Left lung (tissue), 10 donors: ENCODE data around the gene PPM1M. TPM values are rescaled to one million over a fixed set of nuclear protein-coding genes. Genes with fewer than 3 reads are reported as not detected.

Experiments used
- ATAC-seq: fragments of 200-7000 bp; cut with Tn5 transposase; one replicate; pipeline ENCODE4 v1.9.1; 2020; ENCODE audit warnings: moderate library complexity
- DNase-seq, 4 donors: peaks; one replicate each; pipeline ENCODE4 v3.0.0-alpha.2; 2013 to 2020
- H3K27ac ChIP-seq, 2 donors: fragments of 200-600 bp; sonication (generic) in 1 of 2; one replicate each; pipeline versions ENCODE4 v1.5.0 to v1.8.0; 2020 to 2021
- H3K27me3 ChIP-seq, 2 donors: fragments of 200-600 bp; sonication (generic) in 1 of 2; one replicate each; pipeline versions ENCODE4 v1.5.0 to v1.8.0; 2020 to 2021
- H3K36me3 ChIP-seq, 2 donors: fragments of 200-600 bp; sonication (generic) in 1 of 2; one replicate each; pipeline versions ENCODE4 v1.5.0 to v1.8.0; 2020 to 2021
- H3K4me1 ChIP-seq, 2 donors: fragments of 200-600 bp; one replicate each; pipeline ENCODE4 v1.8.0; 2021
- H3K4me3 ChIP-seq, 2 donors: fragments of 200-600 bp; sonication (generic) in 1 of 2; one replicate each; pipeline versions ENCODE4 v1.5.0 to v1.8.0; 2020 to 2021; ENCODE audit warnings: mild to moderate bottlenecking in 1 of 2
- H3K9me3 ChIP-seq, 2 donors: fragments of 200-600 bp; sonication (generic) in 1 of 2; one replicate each; pipeline versions ENCODE4 v1.5.0 to v1.8.0; 2020 to 2021
- intact Hi-C, 2 donors: fragments of 100-400 bp; cut with DNase I; formaldehyde crosslinking; loops; one replicate each; pipeline versions ENCODE4 v1.11.2 to v1.14.2; 2022
- polyA plus RNA-seq, 6 donors: library from polyadenylated mRNA; unstranded; fragments of 120-200 nt; gene quantifications; one replicate each; pipeline ENCODE4 v1.2.1, GENCODE V29; 2013; ENCODE audit not compliant: insufficient read length in 6 of 6
- total RNA-seq, 2 donors: library from RNA; stranded (reverse); fragmentation: NEBNext Ultra II Directional; extraction: Animal tissue kit (Norgen Biotek cat#: 25700); gene quantifications; one replicate each; pipeline ENCODE4 v1.2.1, GENCODE V29; 2021
- TF ChIP-seq, protein P1 (sequence below), 2 donors: fragments of 200-600 bp; sonication (generic) in 1 of 2; IDR thresholded peaks; one replicate each; pipeline versions ENCODE4 v1.5.0 to v1.8.0; 2021; ENCODE audit warnings: antibody characterized with exemption in 2 of 2
- donor health status: DM: no; HTN: yes; CAD: no.
- donor health status: DM: no; HTN: no; CAD: no.

Gene PPM1M
- total and polyA plus RNA-seq, 8 donors, result 27.4 to 48.3 (median 31.4) TPM

DNA sequence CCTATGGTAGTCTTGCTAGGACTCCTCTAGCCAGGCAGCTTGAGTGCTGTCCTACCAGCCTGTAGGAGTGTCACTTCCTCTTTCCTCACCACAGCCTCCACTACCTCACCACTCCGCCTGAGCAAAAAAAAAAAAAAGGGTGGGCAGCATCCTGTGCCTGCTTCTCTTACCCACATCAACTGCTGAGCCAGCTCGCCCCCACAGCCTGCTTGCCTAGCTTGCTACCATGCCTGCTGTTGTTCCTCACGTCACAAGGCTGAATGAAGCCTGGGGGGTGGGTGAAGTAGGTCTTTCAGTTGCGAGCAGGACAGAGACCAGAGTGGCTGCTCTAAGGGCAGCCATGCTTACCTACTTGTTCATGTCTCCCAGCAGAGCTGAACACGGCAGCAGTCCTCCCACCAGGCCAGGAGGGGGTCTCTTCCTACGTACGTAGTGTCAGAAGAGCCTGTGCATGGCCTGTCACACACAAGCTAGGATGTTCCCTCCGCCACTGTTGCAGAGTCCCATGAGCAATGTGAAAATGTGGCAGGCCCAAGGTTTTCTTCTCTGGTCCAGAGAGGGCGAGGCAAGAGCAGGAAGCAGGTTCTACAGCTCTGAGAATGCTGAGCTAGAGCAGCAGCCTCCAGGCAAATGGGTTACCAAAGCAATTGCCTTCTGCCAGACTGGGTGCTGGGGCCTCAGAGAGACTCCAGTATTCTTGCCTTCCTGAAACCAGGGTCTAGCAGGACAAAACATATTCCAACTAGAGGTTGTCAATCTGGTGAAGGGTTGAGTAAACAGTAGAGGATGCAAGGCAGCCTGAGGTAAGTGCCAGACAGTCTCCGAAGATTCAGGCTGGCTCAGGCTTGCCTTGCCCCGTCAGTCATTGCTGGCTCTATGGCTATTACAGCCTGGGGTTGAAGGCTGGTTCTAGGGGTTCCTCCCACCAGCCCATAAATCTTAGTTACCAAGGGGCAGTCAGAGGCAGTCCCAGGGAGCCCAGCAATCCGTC is 8.1 kb downstream of the PPM1M start:
- Histone ChIP-seq H3K27me3 (no peaks in the 10 kb centered on the region), H3K4me3 (no peak overlapping the region), H3K9me3 (no peaks in the 10 kb centered on the region), H3K4me1 (peaks cover 0 to 38% of the 10 kb centered on the region in 2 donors), H3K27ac (peak overlapping the region in 1 of 2 donors; percentile 83), H3K36me3 (peaks cover 0 to 98% of the 10 kb centered on the region in 2 donors)
- peak in 1 of 4 donors; percentile 71 for DNase-seq
- ATAC-seq, result peak; percentile 80
- intact Hi-C loops, result no loop called here
- TF ChIP-seq, protein P1, sequence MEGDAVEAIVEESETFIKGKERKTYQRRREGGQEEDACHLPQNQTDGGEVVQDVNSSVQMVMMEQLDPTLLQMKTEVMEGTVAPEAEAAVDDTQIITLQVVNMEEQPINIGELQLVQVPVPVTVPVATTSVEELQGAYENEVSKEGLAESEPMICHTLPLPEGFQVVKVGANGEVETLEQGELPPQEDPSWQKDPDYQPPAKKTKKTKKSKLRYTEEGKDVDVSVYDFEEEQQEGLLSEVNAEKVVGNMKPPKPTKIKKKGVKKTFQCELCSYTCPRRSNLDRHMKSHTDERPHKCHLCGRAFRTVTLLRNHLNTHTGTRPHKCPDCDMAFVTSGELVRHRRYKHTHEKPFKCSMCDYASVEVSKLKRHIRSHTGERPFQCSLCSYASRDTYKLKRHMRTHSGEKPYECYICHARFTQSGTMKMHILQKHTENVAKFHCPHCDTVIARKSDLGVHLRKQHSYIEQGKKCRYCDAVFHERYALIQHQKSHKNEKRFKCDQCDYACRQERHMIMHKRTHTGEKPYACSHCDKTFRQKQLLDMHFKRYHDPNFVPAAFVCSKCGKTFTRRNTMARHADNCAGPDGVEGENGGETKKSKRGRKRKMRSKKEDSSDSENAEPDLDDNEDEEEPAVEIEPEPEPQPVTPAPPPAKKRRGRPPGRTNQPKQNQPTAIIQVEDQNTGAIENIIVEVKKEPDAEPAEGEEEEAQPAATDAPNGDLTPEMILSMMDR (IDR thresholded peaks at IDR 0.05), result no peak

DNA sequence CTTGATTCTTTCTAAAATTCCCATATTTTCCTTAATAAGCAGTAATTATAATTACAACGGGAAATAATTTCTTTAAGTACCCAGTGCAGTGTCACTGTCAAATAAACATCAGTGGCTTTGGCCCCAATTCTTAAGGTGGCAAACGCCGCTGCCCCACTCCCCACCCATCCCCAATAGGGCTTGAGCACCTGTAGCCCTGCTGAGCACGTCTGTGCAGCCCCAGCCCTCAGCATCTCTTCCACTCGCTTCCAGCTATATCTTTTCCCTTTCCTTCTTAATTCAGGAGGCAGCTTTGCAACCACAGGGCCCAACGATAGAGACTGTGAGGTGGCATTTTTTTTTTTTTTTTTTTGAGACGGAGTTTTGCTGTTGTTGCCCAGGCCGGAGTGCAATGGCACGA is 9.0 kb downstream of the PPM1M start:
- Histone ChIP-seq H3K4me3 (no peak overlapping the region), H3K27me3 (no peaks in the 10 kb centered on the region), H3K4me1 (peaks cover 0 to 28% of the 10 kb centered on the region in 2 donors), H3K27ac (no peak overlapping the region), H3K36me3 (peaks cover 0 to 98% of the 10 kb centered on the region in 2 donors), H3K9me3 (no peaks in the 10 kb centered on the region)
- intact Hi-C loops, result no loop called here
- TF ChIP-seq, protein P1 (IDR thresholded peaks at IDR 0.05), result no peak
- DNase-seq, result no peak
- no peak for ATAC-seq

DNA sequence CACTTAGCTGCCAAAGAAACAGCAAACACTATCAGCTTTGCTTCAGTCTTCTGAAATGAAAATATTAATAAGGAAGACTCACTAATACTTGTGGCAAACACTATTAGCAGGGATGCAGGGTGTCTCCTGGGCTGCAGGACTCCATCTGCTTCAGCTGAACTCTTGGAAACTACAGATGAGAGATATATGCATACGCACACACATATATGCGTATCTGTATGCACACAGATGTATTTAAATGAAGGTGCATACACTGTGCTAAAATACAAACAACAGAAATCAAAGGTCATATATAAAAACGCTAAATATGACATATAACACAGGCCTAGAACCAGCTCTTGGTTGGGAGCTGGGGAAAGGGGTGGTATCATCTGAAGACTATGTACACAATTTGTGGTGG is 10.6 kb downstream of the PPM1M start:
- Histone ChIP-seq H3K27ac (no peak overlapping the region), H3K9me3 (no peaks in the 10 kb centered on the region), H3K36me3 (peaks cover 0 to 98% of the 10 kb centered on the region in 2 donors), H3K27me3 (no peaks in the 10 kb centered on the region), H3K4me3 (no peak overlapping the region), H3K4me1 (peaks cover 0 to 23% of the 10 kb centered on the region in 2 donors)
- ATAC-seq, result no peak
- TF ChIP-seq, protein P1 (IDR thresholded peaks at IDR 0.05), result no peak
- intact Hi-C loops, result no loop called here
- DNase-seq, result no peak

DNA sequence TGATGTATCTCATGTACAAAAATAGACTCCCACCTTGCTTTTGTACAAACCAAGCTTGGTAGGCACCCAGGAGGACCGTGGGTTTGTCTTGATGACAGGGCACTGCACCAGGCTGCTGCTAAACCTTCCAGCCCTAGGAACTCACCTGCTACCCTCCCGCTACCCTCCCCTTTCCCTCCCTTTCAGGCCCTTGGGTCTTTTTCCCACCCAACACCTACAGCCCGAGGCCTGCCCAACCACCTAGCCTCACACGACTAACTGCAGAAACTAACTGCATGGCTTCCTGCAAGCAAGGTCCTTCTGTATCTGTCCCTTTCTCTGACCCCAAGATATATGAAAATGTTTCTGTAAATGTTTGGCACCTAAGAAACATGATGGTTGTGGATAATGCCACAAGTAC is 11.1 kb downstream of the PPM1M start:
- Histone ChIP-seq H3K4me3 (no peak overlapping the region), H3K9me3 (no peaks in the 10 kb centered on the region), H3K27ac (no peak overlapping the region), H3K27me3 (no peaks in the 10 kb centered on the region), H3K36me3 (peaks cover 0 to 98% of the 10 kb centered on the region in 2 donors), H3K4me1 (peaks cover 0 to 23% of the 10 kb centered on the region in 2 donors)
- intact Hi-C loops, result no loop called here
- no peak for ATAC-seq
- no peak for DNase-seq
- TF ChIP-seq, protein P1 (IDR thresholded peaks at IDR 0.05), result no peak

DNA sequence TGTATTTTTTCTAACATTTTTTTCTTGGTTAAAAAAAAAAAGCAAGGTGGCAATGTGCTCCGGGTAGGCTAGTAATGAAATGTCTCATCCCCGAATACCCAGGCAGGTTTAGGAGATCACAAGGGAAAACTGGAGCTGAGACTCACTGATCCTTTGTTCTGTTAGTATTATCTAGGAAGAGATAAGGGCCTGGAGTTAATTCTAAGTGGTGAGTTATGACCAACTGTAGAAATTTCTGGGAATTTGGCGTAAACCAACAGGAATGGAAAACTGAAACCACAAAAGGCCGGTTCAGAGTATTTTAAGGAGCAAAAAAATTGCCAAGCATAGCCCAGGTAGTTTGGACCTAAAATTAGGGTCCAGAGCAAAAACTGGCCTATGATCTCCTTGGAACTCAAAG is 12.4 kb downstream of the PPM1M start:
- Histone ChIP-seq H3K4me3 (no peak overlapping the region), H3K4me1 (peaks cover 0 to 25% of the 10 kb centered on the region in 2 donors), H3K27me3 (no peaks in the 10 kb centered on the region), H3K27ac (no peak overlapping the region), H3K9me3 (no peaks in the 10 kb centered on the region), H3K36me3 (peaks cover 0 to 99% of the 10 kb centered on the region in 2 donors)
- ATAC-seq (no peak), DNase-seq (no peak)
- TF ChIP-seq, protein P1 (IDR thresholded peaks at IDR 0.05), result no peak
- intact Hi-C loops, result no loop called here
